ENCODE results near the gene MYO15A.
"Not testable (repeated sequence)": the region's sequence is repeated elsewhere in the genome, so short reads cannot be mapped to it uniquely, and the experiment has no call there.

Gene MYO15A

GRCh38 chr17:18185832-18186626, 77.5 kb downstream of the MYO15A start:
- no peak for DNase-seq (ENCODE audit: low read depth in 2 of 2)

- DNase-seq (ENCODE audit: low read depth in 2 of 2), result no peak
Observed at GRCh38 chr17:18186627-18186982, 78.0 kb downstream of the MYO15A start.

- DNase-seq (ENCODE audit: low read depth in 2 of 2), result no peak
Observed at GRCh38 chr17:18187226-18187625, 78.7 kb downstream of the MYO15A start.

GRCh38 chr17:18187821-18188761, 79.5 kb downstream of the MYO15A start:
- DNase-seq (ENCODE audit: low read depth in 2 of 2), result no peak

GRCh38 chr17:18190628-18191235, 82.2 kb downstream of the MYO15A start:
- DNase-seq (ENCODE audit: low read depth in 2 of 2), result no peak

- DNase-seq (ENCODE audit: low read depth in 2 of 2), result no peak
Observed at GRCh38 chr17:18191236-18191667, 82.7 kb downstream of the MYO15A start.

- no peak for DNase-seq (ENCODE audit: low read depth in 2 of 2)
Observed at GRCh38 chr17:18191967-18192366, 83.4 kb downstream of the MYO15A start.

GRCh38 chr17:18194394-18194793, 85.8 kb downstream of the MYO15A start:
- no peak for DNase-seq (ENCODE audit: low read depth in 2 of 2)

GRCh38 chr17:18194804-18195203, 86.2 kb downstream of the MYO15A start:
- DNase-seq (ENCODE audit: low read depth in 2 of 2), result no peak

- no peak for DNase-seq (ENCODE audit: low read depth in 2 of 2)
Observed at GRCh38 chr17:18195246-18195645, 86.7 kb downstream of the MYO15A start.

GRCh38 chr17:18197535-18198194, 89.1 kb downstream of the MYO15A start:
- DNase-seq (ENCODE audit: low read depth in 2 of 2), result no peak

GRCh38 chr17:18198530-18198929, 90.0 kb downstream of the MYO15A start:
- no peak for DNase-seq (ENCODE audit: low read depth in 2 of 2)

- DNase-seq (ENCODE audit: low read depth in 2 of 2), result no peak
Observed at GRCh38 chr17:18201108-18201507, 92.6 kb downstream of the MYO15A start.

GRCh38 chr17:18203308-18203707, 94.8 kb downstream of the MYO15A start:
- no peak for DNase-seq (ENCODE audit: low read depth in 2 of 2)

- DNase-seq (ENCODE audit: low read depth in 2 of 2), result no peak
Observed at GRCh38 chr17:18205861-18206260, 97.3 kb downstream of the MYO15A start.

GRCh38 chr17:18206962-18207361, 98.4 kb downstream of the MYO15A start:
- DNase-seq (ENCODE audit: low read depth in 2 of 2), result no peak

- DNase-seq (ENCODE audit: low read depth in 2 of 2), result no peak
Observed at GRCh38 chr17:18208092-18208491, 99.5 kb downstream of the MYO15A start.

- no peak for DNase-seq (ENCODE audit: low read depth in 2 of 2)
Observed at GRCh38 chr17:18213666-18214270, 105.2 kb downstream of the MYO15A start.

- not testable (repeated sequence) for DNase-seq (ENCODE audit: low read depth in 2 of 2)
Observed at GRCh38 chr17:18216906-18217305, 108.3 kb downstream of the MYO15A start.

GRCh38 chr17:18217412-18218015, 109.0 kb downstream of the MYO15A start:
- DNase-seq (ENCODE audit: low read depth in 2 of 2), result peak; percentile 35 to 48
